HFF-Myc (cell line): ENCODE results near the gene ADAMTS16.

Source experiments
- DNase-seq: peaks from one replicate; pipeline ENCODE4 v3.0.0-alpha.2; 2011; ENCODE audit warnings: low read depth; ENCODE audit errors: extremely low read depth
- H3K4me3 ChIP-seq: replicated peaks from 2 replicates; pipeline ENCODE4 v1.5.1; 2011; ENCODE audit warnings: low read depth, mild to moderate bottlenecking, control low read depth, low read length
- TF ChIP-seq, protein P1 (sequence below): IDR thresholded peaks from 2 replicates; pipeline ENCODE4 v1.5.1; 2012; ENCODE audit warnings: mild to moderate bottlenecking, low read depth, low read length, control low read depth; ENCODE audit errors: missing control alignments

ADAMTS16 gene

DNA sequence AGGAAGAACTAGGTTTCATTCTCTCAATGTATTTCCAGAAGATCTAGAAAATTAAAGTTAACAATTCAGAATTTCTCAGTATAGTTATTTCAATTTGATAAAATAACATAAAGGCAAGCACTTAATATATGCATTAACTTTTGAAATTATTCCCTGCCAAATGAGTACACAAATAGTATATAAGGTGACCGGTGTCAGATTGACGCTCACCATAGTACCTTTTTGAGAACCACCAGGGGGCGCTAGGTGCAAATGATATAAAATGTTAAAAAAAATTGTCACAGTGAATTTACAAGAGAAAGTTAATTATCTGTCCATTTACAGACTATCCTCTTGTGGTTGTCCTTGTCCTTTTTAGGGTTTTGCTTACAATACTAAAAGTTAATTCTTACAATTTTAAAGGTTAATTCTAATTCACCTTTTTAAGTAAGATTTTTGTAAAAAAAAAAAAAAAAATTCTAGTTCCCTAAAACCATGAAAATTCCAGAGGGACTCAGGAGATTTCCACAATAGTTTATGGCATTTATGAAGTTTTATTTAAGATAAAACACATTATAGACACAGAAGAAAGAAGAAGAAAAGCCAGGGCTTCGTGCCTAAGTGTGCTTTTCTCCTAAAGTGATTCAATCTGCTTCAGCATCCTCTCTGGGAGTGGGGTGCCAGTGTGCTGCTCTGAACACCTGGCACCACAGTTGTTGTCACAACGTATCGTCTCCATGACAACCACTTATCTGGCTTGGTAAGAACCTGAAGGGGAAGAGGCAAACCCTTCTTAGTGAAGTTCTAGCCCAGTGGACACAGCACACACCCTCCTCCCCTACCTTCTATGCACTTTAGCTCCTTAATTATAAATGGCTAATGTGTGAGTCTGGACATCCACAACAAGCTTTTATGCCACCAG lies 1.7 kb downstream of the ADAMTS16 start:
- TF ChIP-seq, protein P1, sequence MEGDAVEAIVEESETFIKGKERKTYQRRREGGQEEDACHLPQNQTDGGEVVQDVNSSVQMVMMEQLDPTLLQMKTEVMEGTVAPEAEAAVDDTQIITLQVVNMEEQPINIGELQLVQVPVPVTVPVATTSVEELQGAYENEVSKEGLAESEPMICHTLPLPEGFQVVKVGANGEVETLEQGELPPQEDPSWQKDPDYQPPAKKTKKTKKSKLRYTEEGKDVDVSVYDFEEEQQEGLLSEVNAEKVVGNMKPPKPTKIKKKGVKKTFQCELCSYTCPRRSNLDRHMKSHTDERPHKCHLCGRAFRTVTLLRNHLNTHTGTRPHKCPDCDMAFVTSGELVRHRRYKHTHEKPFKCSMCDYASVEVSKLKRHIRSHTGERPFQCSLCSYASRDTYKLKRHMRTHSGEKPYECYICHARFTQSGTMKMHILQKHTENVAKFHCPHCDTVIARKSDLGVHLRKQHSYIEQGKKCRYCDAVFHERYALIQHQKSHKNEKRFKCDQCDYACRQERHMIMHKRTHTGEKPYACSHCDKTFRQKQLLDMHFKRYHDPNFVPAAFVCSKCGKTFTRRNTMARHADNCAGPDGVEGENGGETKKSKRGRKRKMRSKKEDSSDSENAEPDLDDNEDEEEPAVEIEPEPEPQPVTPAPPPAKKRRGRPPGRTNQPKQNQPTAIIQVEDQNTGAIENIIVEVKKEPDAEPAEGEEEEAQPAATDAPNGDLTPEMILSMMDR: peak; percentile 53
- no peak overlapping the region for H3K4me3 ChIP-seq
- peak; percentile 42 for DNase-seq

DNA sequence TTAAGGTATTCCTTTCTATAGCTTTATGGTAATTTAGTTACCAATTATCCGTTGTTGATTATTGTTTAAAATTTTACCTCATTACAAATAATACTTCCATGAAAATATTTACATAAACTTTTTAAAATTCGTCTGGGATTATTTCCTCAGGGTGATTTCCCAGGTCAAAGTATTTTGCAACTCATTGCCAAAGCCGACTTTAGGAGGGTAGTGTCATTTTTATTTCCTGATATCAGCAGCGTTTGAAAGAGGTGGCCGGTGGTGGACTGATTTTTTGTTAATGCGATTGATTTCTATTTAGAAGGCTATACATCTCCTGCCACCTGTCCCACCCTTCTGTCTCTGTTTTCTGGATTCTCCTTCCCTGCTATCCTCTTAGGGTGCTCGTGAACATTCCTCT lies 4.3 kb downstream of the ADAMTS16 start:
- DNase-seq: no peak
- TF ChIP-seq, protein P1: no peak
- H3K4me3 ChIP-seq: no peak overlapping the region

DNA sequence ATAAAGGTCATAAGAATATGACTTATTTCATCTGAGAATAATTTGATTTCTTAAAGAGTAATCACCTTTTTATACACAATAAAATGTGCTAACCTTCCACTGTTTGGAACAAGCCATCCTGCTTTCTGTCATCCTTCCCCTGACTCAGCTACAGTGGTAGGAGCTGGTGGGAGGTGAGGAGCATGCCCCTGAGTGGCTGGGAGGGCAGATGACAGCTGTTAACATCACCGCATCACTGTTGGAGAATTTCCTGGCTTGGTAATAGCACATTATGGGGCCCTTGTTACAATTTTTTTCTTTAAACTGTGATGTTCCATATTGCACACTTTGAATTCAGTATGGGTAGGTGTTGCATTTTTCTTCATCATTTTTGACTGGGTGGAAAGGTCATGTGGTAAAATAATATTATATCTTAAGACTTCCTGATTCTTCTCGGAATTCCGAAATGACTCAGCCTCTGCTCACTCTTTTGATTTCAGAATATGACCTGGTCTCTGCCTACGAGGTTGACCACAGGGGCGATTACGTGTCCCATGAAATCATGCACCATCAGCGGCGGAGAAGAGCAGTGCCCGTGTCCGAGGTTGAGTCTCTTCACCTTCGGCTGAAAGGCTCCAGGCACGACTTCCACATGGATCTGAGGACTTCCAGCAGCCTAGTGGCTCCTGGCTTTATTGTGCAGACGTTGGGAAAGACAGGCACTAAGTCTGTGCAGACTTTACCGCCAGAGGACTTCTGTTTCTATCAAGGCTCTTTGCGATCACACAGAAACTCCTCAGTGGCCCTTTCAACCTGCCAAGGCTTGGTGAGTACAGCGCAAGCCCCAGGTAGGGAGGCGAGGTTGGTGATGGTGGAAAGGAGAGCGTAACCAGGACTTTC lies 5.8 kb downstream of the ADAMTS16 start:
- TF ChIP-seq, protein P1: no peak
- no peak for DNase-seq

DNA sequence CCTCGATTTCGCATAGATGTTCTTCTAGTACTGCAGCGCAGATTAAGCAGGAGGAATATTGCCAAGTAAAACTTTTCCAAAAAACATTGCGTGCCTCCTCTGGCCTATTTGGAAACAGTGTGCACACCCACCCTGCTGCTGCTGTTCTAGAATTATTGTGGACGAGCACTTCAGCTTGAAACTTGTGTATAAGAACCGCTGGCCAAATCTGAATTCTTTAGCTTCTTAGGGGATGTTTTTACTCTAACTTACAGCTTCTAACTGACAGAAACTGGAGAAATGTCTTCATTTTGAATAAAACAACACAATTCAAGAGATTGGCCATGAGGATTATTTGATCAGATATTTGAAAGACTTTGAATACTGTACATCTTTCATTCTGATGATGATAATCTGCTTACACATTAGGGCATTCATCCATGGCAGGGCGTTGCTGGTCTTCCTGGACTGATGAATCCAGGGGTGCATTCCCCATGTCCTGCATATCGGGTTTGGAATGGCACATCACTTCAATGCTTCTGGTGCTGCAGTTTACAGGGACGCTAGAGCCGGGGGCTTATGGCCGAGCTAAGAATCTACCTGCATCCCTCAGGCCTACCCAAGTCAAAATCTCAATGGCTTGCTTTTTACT lies 6.5 kb downstream of the ADAMTS16 start:
- H3K4me3 ChIP-seq: 0 out of 2 replicates have a peak overlapping the region, but pooled peaks have one; percentile 8
- no peak for DNase-seq
- TF ChIP-seq, protein P1: no peak

More for the DNA sequence above, 5.8 kb downstream of the ADAMTS16 start:
- H3K4me3 ChIP-seq: 0 out of 2 replicates have a peak overlapping the region, but pooled peaks have one; percentile 8

DNA sequence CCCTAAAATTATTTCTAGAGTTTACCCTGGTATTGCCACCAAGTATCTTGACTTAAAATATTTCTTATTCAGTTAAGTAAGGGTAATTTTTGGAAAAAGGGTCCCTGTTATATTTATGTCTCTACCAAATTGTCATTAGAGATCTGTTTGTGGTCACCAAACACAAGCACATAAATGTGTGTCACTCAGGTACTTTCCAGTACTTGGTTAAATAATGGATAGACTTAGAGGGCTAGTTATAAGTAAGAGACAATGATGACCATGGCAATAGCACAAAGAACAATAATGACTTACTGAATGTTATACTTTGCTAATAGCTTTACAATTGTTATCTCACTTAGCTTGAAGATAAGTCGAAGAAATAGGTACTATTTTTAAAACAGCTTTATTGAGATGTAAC lies 9.0 kb downstream of the ADAMTS16 start:
- H3K4me3 ChIP-seq: no peak overlapping the region
- DNase-seq: no peak
- TF ChIP-seq, protein P1: no peak

DNA sequence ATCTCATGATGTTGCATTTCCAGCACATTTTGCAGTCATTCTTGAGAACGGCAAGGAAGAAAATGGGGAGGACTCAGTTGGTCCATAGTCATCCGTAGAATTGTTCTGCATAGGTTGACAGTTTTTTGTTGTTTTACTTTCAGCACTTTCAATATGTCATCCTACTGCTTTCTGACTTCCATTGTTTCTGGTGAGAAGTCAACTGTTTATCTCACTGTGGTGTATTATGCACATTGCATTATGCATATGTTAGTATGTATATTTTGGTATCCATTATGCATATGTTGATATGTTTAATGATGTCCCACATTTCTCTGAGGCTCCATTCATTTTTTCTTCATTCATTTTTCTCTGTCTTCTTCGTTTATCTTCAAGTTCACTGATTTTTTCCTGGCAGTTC lies 10.5 kb downstream of the ADAMTS16 start:
- DNase-seq: no peak
- TF ChIP-seq, protein P1: no peak
- H3K4me3 ChIP-seq: no peak overlapping the region
